Prostate gland (tissue), 2 donors: ENCODE measurements around the gene ZFHX2.

Experiments
- POLR2A ChIP-seq: fragments of 450-650 bp; IDR thresholded peaks from one replicate; pipeline ENCODE4 v1.6.1; 2016; ENCODE audit warnings: antibody characterized with exemption, mild to moderate bottlenecking
- TF ChIP-seq, protein P1 (sequence below), 4 experiments: fragments of 200-600 bp in 2 of 4; fragments of 450-650 bp in 2 of 4; sonication (generic) in 2 of 4; IDR thresholded peaks; 1 replicate in 3 of 4; 2 replicates in 1 of 4; pipeline ENCODE4 v1.5.1; 2016 to 2019; ENCODE audit warnings: antibody characterized with exemption in 4 of 4, mild to moderate bottlenecking in 2 of 4, moderate library complexity in 2 of 4

DNA sequence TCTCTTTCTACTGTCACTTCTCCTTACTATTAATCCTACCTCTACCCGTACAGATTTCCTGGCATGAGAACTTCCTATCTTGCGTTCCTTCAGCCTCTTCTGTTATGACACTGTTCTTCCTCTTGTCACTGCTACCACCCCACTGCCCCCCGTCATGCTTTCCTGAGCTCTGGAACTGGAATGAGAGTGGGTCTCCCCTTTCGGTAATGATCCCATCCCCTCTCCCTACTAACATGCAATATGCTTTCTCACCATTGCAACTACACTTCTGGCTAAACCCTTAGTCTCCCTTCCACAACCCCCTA is 20.9 kb upstream of the ZFHX2 start:
- TF ChIP-seq POLR2A = no peak
- TF ChIP-seq, protein P1, sequence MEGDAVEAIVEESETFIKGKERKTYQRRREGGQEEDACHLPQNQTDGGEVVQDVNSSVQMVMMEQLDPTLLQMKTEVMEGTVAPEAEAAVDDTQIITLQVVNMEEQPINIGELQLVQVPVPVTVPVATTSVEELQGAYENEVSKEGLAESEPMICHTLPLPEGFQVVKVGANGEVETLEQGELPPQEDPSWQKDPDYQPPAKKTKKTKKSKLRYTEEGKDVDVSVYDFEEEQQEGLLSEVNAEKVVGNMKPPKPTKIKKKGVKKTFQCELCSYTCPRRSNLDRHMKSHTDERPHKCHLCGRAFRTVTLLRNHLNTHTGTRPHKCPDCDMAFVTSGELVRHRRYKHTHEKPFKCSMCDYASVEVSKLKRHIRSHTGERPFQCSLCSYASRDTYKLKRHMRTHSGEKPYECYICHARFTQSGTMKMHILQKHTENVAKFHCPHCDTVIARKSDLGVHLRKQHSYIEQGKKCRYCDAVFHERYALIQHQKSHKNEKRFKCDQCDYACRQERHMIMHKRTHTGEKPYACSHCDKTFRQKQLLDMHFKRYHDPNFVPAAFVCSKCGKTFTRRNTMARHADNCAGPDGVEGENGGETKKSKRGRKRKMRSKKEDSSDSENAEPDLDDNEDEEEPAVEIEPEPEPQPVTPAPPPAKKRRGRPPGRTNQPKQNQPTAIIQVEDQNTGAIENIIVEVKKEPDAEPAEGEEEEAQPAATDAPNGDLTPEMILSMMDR (IDR thresholded peaks at IDR 0.05) = no peak
